ENCODE results near the gene TPMT. TPM values are rescaled to one million over a fixed set of nuclear protein-coding genes. Genes with fewer than 3 reads are reported as not detected.

TPMT gene
- total RNA-seq, 1 experiment from 2014 or later, result 9.7 TPM

GRCh38 chr6:18096423-18096822 is 58.5 kb downstream of the TPMT start:
- H3K27ac ChIP-seq (ENCODE audit: low read length), result no peak overlapping the region
- no peak for DNase-seq (ENCODE audit: low read depth, low spot score)
- no peaks in the 10 kb centered on the region for H3K27me3 ChIP-seq (ENCODE audit: control insufficient read depth, insufficient read depth, low read length)
- H3K36me3 ChIP-seq (ENCODE audit: control insufficient read depth, insufficient read depth, low read length), result no peaks in the 10 kb centered on the region
- intact Hi-C loops (cut with micrococcal nuclease; ENCODE audit: unreplicated experiment), result no loop called here
- no peaks in the 10 kb centered on the region for H3K4me1 ChIP-seq (ENCODE audit: control insufficient read depth, insufficient read depth, low read length)
- in situ Hi-C loops (cut with HindIII; ENCODE audit: low pct_unique_long_range_greater_than_20kb, low sequenced_read_pairs), result no loop called here
- no peaks in the 10 kb centered on the region for H3K9me3 ChIP-seq (ENCODE audit: control insufficient read depth, insufficient read depth, low read depth, low read length)
- ChIA-PET CTCF (no interaction called here), POLR2A (no interaction called here)
- no peak for ATAC-seq
- TF ChIP-seq POLR2AphosphoS5 (IDR thresholded peaks at IDR 0.05; ENCODE audit: low read depth, low read length), result no peak
- no peak for TF ChIP-seq CTCF (IDR thresholded peaks at IDR 0.05)
- TF ChIP-seq REST (IDR thresholded peaks at IDR 0.05; ENCODE audit: insufficient read depth in 1 of 2, low read depth in 2 of 2, low read length in 1 of 2), result no peak
- TF ChIP-seq SIN3A (IDR thresholded peaks at IDR 0.05; ENCODE audit: borderline replicate concordance, insufficient read depth, low read depth, low read length), result no peak
- no peak for TF ChIP-seq TCF7L2 (IDR thresholded peaks at IDR 0.05; ENCODE audit: low read depth, low read length)
- BruUV-seq (replicated peaks), result no TSS peak
- no peak overlapping the region for H3K4me3 ChIP-seq (ENCODE audit: low read depth in 2 of 2, low read length in 2 of 2)

GRCh38 chr6:18091382-18091781 is 63.5 kb downstream of the TPMT start:
- H3K4me3 ChIP-seq (ENCODE audit: low read depth in 2 of 2, low read length in 2 of 2), result no peak overlapping the region
- H3K36me3 ChIP-seq (ENCODE audit: control insufficient read depth, insufficient read depth, low read length), result no peaks in the 10 kb centered on the region
- H3K27me3 ChIP-seq (ENCODE audit: control insufficient read depth, insufficient read depth, low read length), result no peaks in the 10 kb centered on the region
- ChIA-PET POLR2A (no interaction called here), CTCF (interaction anchor here (0.7 kb wide), 1 partner anchor 1206 kb away, joined by 5 read pairs; no protein-coding TSS in a partner anchor)
- no peaks in the 10 kb centered on the region for H3K4me1 ChIP-seq (ENCODE audit: control insufficient read depth, insufficient read depth, low read length)
- in situ Hi-C loops (cut with HindIII; ENCODE audit: low pct_unique_long_range_greater_than_20kb, low sequenced_read_pairs), result no loop called here
- no peak for DNase-seq (ENCODE audit: low read depth, low spot score)
- TF ChIP-seq CTCF (IDR thresholded peaks at IDR 0.05), result no peak
- no peak for TF ChIP-seq SIN3A (IDR thresholded peaks at IDR 0.05; ENCODE audit: borderline replicate concordance, insufficient read depth, low read depth, low read length)
- no peak for TF ChIP-seq POLR2AphosphoS5 (IDR thresholded peaks at IDR 0.05; ENCODE audit: low read depth, low read length)
- TF ChIP-seq TCF7L2 (IDR thresholded peaks at IDR 0.05; ENCODE audit: low read depth, low read length), result no peak
- no peak for TF ChIP-seq REST (IDR thresholded peaks at IDR 0.05; ENCODE audit: insufficient read depth in 1 of 2, low read depth in 2 of 2, low read length in 1 of 2)
- intact Hi-C loops (cut with micrococcal nuclease; ENCODE audit: unreplicated experiment), result no loop called here
- H3K27ac ChIP-seq (ENCODE audit: low read length), result no peak overlapping the region
- no peak for ATAC-seq
- no TSS peak for BruUV-seq (replicated peaks)
- no peaks in the 10 kb centered on the region for H3K9me3 ChIP-seq (ENCODE audit: control insufficient read depth, insufficient read depth, low read depth, low read length)

Data from Panc1 (cell line).